ENCODE results near the gene IRAK1. TPM values are rescaled to one million over a fixed set of nuclear protein-coding genes. Genes with fewer than 3 reads are reported as not detected.

Gene IRAK1
- total and polyA plus RNA-seq, 10 of the 15 experiments (the other 5 are each of a cell fraction or from before 2014, with no cell fraction given), result 4.2 to 136 (median 39.5) TPM

GRCh38 chrX:153961292-153961691, 58.4 kb downstream of the IRAK1 start (continued):
- TF ChIP-seq SIN3A (IDR thresholded peaks at IDR 0.05; ENCODE audit: low read depth, low read length) (no peak), NR2F1 (conservative IDR thresholded peaks at IDR 0.05) (no peak), MXI1 (IDR thresholded peaks at IDR 0.05; ENCODE audit: low read depth, low read length) (no peak), GATAD2B (conservative IDR thresholded peaks at IDR 0.05; ENCODE audit: low read depth) (no peak), NKRF (conservative IDR thresholded peaks at IDR 0.05) (no peak), TCF12 (IDR thresholded peaks at IDR 0.05; ENCODE audit: low read depth, low read length) (no peak), FOXK2 (IDR thresholded peaks at IDR 0.05) (no peak), CEBPZ (IDR thresholded peaks at IDR 0.05; ENCODE audit: low read depth, low read length) (no peak)
